DND-41 (cell line): ENCODE measurements around the gene NRG2.

Experiments used
- ATAC-seq: fragments of 200-7000 bp; cut with Tn5 transposase; 3 replicates; pipeline ENCODE4 v1.9.1; 2021; ENCODE audit warnings: low read depth; ENCODE audit not compliant: insufficient read depth
- DNase-seq: peaks from one replicate; pipeline ENCODE4 v3.0.0-alpha.2; 2020
- H2AFZ ChIP-seq: 2 replicates; pipeline ENCODE4 v1.6.0; 2012; ENCODE audit warnings: low read depth, low read length
- H3K27ac ChIP-seq: 2 replicates; pipeline ENCODE4 v1.5.1; 2012; ENCODE audit warnings: low read length, inconsistent platforms
- H3K27me3 ChIP-seq: fragments of 200-600 bp; sonication (generic); 2 replicates; pipeline ENCODE4 v1.6.0; 2012; ENCODE audit warnings: low read length, mild to moderate bottlenecking, inconsistent platforms; ENCODE audit not compliant: insufficient read depth, poor library complexity
- H3K36me3 ChIP-seq: 2 replicates; pipeline ENCODE4 v1.5.1; 2012; ENCODE audit warnings: low read length, inconsistent platforms; ENCODE audit not compliant: insufficient read depth
- H3K4me1 ChIP-seq: 2 replicates; pipeline ENCODE4 v1.5.1; 2012; ENCODE audit warnings: mild to moderate bottlenecking, low read length; ENCODE audit not compliant: insufficient read depth
- H3K4me2 ChIP-seq: 2 replicates; pipeline ENCODE4 v1.6.0; 2012; ENCODE audit warnings: mild to moderate bottlenecking, moderate library complexity, low read length, inconsistent platforms; ENCODE audit not compliant: insufficient read depth
- H3K4me3 ChIP-seq, 2 experiments: fragments of 200-600 bp in 1 of 2; shearing (Covaris generic) in 1 of 2; 2 replicates each; pipeline ENCODE4 v1.5.1; 2012 to 2016; ENCODE audit warnings: inconsistent platforms in 2 of 2, low read length in 2 of 2, mild to moderate bottlenecking in 2 of 2, low read depth in 1 of 2, moderate library complexity in 1 of 2
- H3K79me2 ChIP-seq: 2 replicates; pipeline ENCODE4 v1.6.0; 2012; ENCODE audit warnings: low read length, inconsistent platforms; ENCODE audit not compliant: insufficient read depth
- H3K9ac ChIP-seq: 2 replicates; pipeline ENCODE4 v1.6.0; 2012; ENCODE audit warnings: low read depth, mild to moderate bottlenecking, inconsistent platforms, low read length, moderate library complexity
- H3K9me3 ChIP-seq: 2 replicates; pipeline ENCODE4 v1.5.1; 2012; ENCODE audit warnings: low read length, moderate library complexity, mild to moderate bottlenecking, inconsistent platforms; ENCODE audit not compliant: insufficient read depth, severe bottlenecking
- H4K20me1 ChIP-seq: 2 replicates; pipeline ENCODE4 v1.6.0; 2012; ENCODE audit warnings: low read length; ENCODE audit not compliant: insufficient read depth
- CTCF ChIP-seq: IDR thresholded peaks from 2 replicates; pipeline ENCODE4 v1.5.1; 2012; ENCODE audit warnings: borderline replicate concordance, low read length, moderate library complexity, mild to moderate bottlenecking; ENCODE audit not compliant: poor library complexity, severe bottlenecking; ENCODE audit errors: extremely low read depth
- EZH2 ChIP-seq: IDR thresholded peaks from 3 replicates; pipeline ENCODE4 v1.6.1; 2012; ENCODE audit warnings: borderline replicate concordance, low read depth, mild to moderate bottlenecking, moderate library complexity, low read length, inconsistent platforms; ENCODE audit not compliant: severe bottlenecking

NRG2 gene

GRCh38 chr5:140083650-140084049, 40.6 kb upstream of the NRG2 start:
- TF ChIP-seq EZH2, result no peak
- no peak for TF ChIP-seq CTCF
- no peak overlapping the region for H2AFZ ChIP-seq
- no peak overlapping the region for H3K9ac ChIP-seq
- H3K79me2 ChIP-seq, result no peaks in the 10 kb centered on the region
- no peaks in the 10 kb centered on the region for H4K20me1 ChIP-seq
- no peak overlapping the region for H3K27ac ChIP-seq
- H3K4me2 ChIP-seq, result no peak overlapping the region
- DNase-seq (no peak), ATAC-seq (no peak)
- H3K27me3 ChIP-seq, result peaks cover 33% of the 10 kb centered on the region
- H3K4me1 ChIP-seq, result no peaks in the 10 kb centered on the region
- H3K36me3 ChIP-seq, result no peaks in the 10 kb centered on the region
- no peaks in the 10 kb centered on the region for H3K9me3 ChIP-seq
- H3K4me3 ChIP-seq, result no peak overlapping the region

DNA sequence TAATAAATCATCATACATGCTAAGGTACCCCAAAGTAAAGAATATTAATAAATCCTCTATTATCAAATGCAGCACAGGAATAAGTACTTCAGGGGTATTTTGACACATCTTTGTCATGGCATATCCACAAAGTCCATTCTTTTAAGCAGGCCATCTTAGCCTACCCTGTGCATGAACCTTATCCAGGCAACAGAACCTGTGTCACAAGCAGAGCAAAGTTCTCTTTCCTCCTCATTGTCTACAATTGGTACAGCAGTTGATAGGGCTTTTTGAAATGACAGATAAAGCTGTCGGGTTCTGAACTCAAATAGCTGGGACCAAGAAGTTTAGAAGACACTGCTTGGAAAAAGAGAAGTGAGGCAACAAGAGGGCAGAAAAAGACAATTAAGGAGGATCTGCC, 40.0 kb upstream of the NRG2 start:
- no peak overlapping the region for H3K4me2 ChIP-seq
- TF ChIP-seq EZH2 (no peak), CTCF (no peak)
- H3K9ac ChIP-seq, result no peak overlapping the region
- no peaks in the 10 kb centered on the region for H3K79me2 ChIP-seq
- no peaks in the 10 kb centered on the region for H3K36me3 ChIP-seq
- DNase-seq (no peak), ATAC-seq (no peak)
- H3K9me3 ChIP-seq, result no peaks in the 10 kb centered on the region
- H3K27me3 ChIP-seq, result peaks cover 33% of the 10 kb centered on the region
- no peaks in the 10 kb centered on the region for H3K4me1 ChIP-seq
- no peaks in the 10 kb centered on the region for H4K20me1 ChIP-seq
- no peak overlapping the region for H2AFZ ChIP-seq
- H3K4me3 ChIP-seq, result no peak overlapping the region
- no peak overlapping the region for H3K27ac ChIP-seq

- no peak for ATAC-seq
- H3K9ac ChIP-seq, result no peak overlapping the region
- peaks cover 8% of the 10 kb centered on the region for H3K27me3 ChIP-seq
- H3K4me2 ChIP-seq, result no peak overlapping the region
- H3K36me3 ChIP-seq, result no peaks in the 10 kb centered on the region
- no peak for DNase-seq
- H4K20me1 ChIP-seq, result no peaks in the 10 kb centered on the region
- no peak overlapping the region for H3K27ac ChIP-seq
- H3K4me1 ChIP-seq, result no peaks in the 10 kb centered on the region
- no peaks in the 10 kb centered on the region for H3K9me3 ChIP-seq
- no peak overlapping the region for H3K4me3 ChIP-seq
- no peaks in the 10 kb centered on the region for H3K79me2 ChIP-seq
- no peak overlapping the region for H2AFZ ChIP-seq
- TF ChIP-seq CTCF, result no peak
- no peak for TF ChIP-seq EZH2
These were observed 33.7 kb upstream of the NRG2 start for GRCh38 chr5:140076788-140077187.

DNA sequence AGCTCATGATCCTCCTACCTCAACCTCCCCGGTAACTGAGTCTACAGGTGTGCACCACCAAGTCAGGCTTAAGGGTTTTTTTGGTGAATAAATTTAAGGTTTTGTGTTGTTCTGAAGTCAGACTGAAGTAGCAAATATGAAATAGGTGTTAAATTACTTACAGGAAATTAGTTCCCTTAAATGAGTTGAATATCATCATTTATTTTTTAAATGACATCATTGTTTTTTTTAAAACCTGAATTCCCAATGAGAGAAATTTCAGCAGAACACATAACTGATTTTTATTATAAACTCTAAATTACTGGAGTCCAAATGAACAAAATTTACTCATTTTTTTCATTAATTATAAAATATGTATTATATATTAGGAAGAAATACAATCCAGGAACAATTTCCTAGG, 33.0 kb upstream of the NRG2 start:
- Histone ChIP-seq H3K4me3 (no peak overlapping the region), H3K27me3 (peaks cover 7% of the 10 kb centered on the region), H3K4me2 (no peak overlapping the region), H4K20me1 (no peaks in the 10 kb centered on the region), H3K9me3 (no peaks in the 10 kb centered on the region), H3K4me1 (no peaks in the 10 kb centered on the region), H3K27ac (no peak overlapping the region), H3K9ac (no peak overlapping the region), H2AFZ (no peak overlapping the region), H3K79me2 (no peaks in the 10 kb centered on the region), H3K36me3 (no peaks in the 10 kb centered on the region)
- no peak for TF ChIP-seq CTCF
- TF ChIP-seq EZH2, result no peak
- ATAC-seq (no peak), DNase-seq (no peak)
